Measurements from ENCODE around the gene OPCML.

OPCML gene

GRCh38 chr11:132904607-132905006 is 627.7 kb downstream of the OPCML start:
- no peaks in the 10 kb centered on the region for H4K20me1 ChIP-seq (ENCODE audit: low read depth, low read length)
- no peaks in the 10 kb centered on the region for H3K36me3 ChIP-seq (ENCODE audit: low read length)
- no peaks in the 10 kb centered on the region for H3K27me3 ChIP-seq (ENCODE audit: low read length)
- no peak overlapping the region for H2AFZ ChIP-seq (ENCODE audit: low read depth, low read length, severe bottlenecking)
- no peak overlapping the region for H3K9ac ChIP-seq (ENCODE audit: low read length)
- H3F3A ChIP-seq (ENCODE audit: insufficient read depth), result no peaks in the 10 kb centered on the region
- no peaks in the 10 kb centered on the region for H3K79me2 ChIP-seq (ENCODE audit: insufficient read depth, low read length)
- H3K4me2 ChIP-seq (ENCODE audit: low read depth, low read length, poor library complexity, severe bottlenecking), result no peak overlapping the region
- TF ChIP-seq EZH2phosphoT487 (conservative IDR thresholded peaks at IDR 0.05; ENCODE audit: low read length) (no peak), CTCF (IDR thresholded peaks at IDR 0.05; ENCODE audit: insufficient read depth, low read length, poor library complexity, severe bottlenecking) (no peak)
- no peaks in the 10 kb centered on the region for H3K9me3 ChIP-seq (ENCODE audit: insufficient read depth, low read length)
- H3K9me2 ChIP-seq (replicated peaks; ENCODE audit: insufficient read depth, low read length), result no peaks in the 10 kb centered on the region
- H3K27ac ChIP-seq (ENCODE audit: low read depth, low read length), result no peak overlapping the region
- no peak overlapping the region for H3K4me3 ChIP-seq (ENCODE audit: insufficient read depth, low read length, poor library complexity, severe bottlenecking)

GRCh38 chr11:132904091-132904490 is 628.2 kb downstream of the OPCML start:
- no peaks in the 10 kb centered on the region for H3K79me2 ChIP-seq (ENCODE audit: insufficient read depth, low read length)
- TF ChIP-seq EZH2phosphoT487 (conservative IDR thresholded peaks at IDR 0.05; ENCODE audit: low read length) (no peak), CTCF (IDR thresholded peaks at IDR 0.05; ENCODE audit: insufficient read depth, low read length, poor library complexity, severe bottlenecking) (no peak)
- H3K4me2 ChIP-seq (ENCODE audit: low read depth, low read length, poor library complexity, severe bottlenecking), result no peak overlapping the region
- no peak overlapping the region for H3K4me3 ChIP-seq (ENCODE audit: insufficient read depth, low read length, poor library complexity, severe bottlenecking)
- H3K9me2 ChIP-seq (replicated peaks; ENCODE audit: insufficient read depth, low read length), result no peaks in the 10 kb centered on the region
- no peak overlapping the region for H2AFZ ChIP-seq (ENCODE audit: low read depth, low read length, severe bottlenecking)
- H4K20me1 ChIP-seq (ENCODE audit: low read depth, low read length), result no peaks in the 10 kb centered on the region
- no peaks in the 10 kb centered on the region for H3K36me3 ChIP-seq (ENCODE audit: low read length)
- H3K9me3 ChIP-seq (ENCODE audit: insufficient read depth, low read length), result no peaks in the 10 kb centered on the region
- no peak overlapping the region for H3K27ac ChIP-seq (ENCODE audit: low read depth, low read length)
- no peaks in the 10 kb centered on the region for H3F3A ChIP-seq (ENCODE audit: insufficient read depth)
- H3K9ac ChIP-seq (ENCODE audit: low read length), result no peak overlapping the region
- H3K27me3 ChIP-seq (ENCODE audit: low read length), result no peaks in the 10 kb centered on the region

- Histone ChIP-seq H4K20me1 (ENCODE audit: low read depth, low read length) (no peaks in the 10 kb centered on the region), H3K9me3 (ENCODE audit: insufficient read depth, low read length) (no peaks in the 10 kb centered on the region), H3K9me2 (replicated peaks; ENCODE audit: insufficient read depth, low read length) (no peaks in the 10 kb centered on the region), H3K27me3 (ENCODE audit: low read length) (no peaks in the 10 kb centered on the region), H3K79me2 (ENCODE audit: insufficient read depth, low read length) (no peaks in the 10 kb centered on the region), H3K9ac (ENCODE audit: low read length) (no peak overlapping the region), H3K4me2 (ENCODE audit: low read depth, low read length, poor library complexity, severe bottlenecking) (no peak overlapping the region), H3K27ac (ENCODE audit: low read depth, low read length) (no peak overlapping the region), H2AFZ (ENCODE audit: low read depth, low read length, severe bottlenecking) (no peak overlapping the region), H3K4me3 (ENCODE audit: insufficient read depth, low read length, poor library complexity, severe bottlenecking) (no peak overlapping the region), H3K36me3 (ENCODE audit: low read length) (no peaks in the 10 kb centered on the region), H3F3A (ENCODE audit: insufficient read depth) (no peaks in the 10 kb centered on the region)
- TF ChIP-seq EZH2phosphoT487 (conservative IDR thresholded peaks at IDR 0.05; ENCODE audit: low read length), result no peak
- TF ChIP-seq CTCF (IDR thresholded peaks at IDR 0.05; ENCODE audit: insufficient read depth, low read length, poor library complexity, severe bottlenecking), result no peak
These were observed 630.4 kb downstream of the OPCML start for GRCh38 chr11:132901638-132902471.
